ENCODE data around the gene CBY1.
"Not testable (repeated sequence)": the region's sequence is repeated elsewhere in the genome, so short reads cannot be mapped to it uniquely, and the experiment has no call there.

CBY1 gene
- long read RNA-seq, donor 1, transcript CBY1-201 (5 exons, 1,133 nt) = major isoform, 24 of 35 reads
- long read RNA-seq, donor 1, transcript CBY1-202 (6 exons, 1,269 nt) = minor isoform, 5 of 35 reads
- long read RNA-seq, donor 1, partial matches to known transcripts = 6 of 35 reads
- long read RNA-seq, donor 1, other reads (novel, unspliced or antisense) = 0 of 35 reads
- long read RNA-seq, donor 2, transcript CBY1-201 (5 exons, 1,133 nt) = major isoform, 14 of 16 reads
- long read RNA-seq, donor 2, partial matches to known transcripts = 0 of 16 reads
- long read RNA-seq, donor 2, other reads (novel, unspliced or antisense) = 0 of 16 reads
- long read RNA-seq, donor 3, transcript CBY1-201 (5 exons, 1,133 nt) = major isoform, 10 of 11 reads
- long read RNA-seq, donor 3, partial matches to known transcripts = 0 of 11 reads
- long read RNA-seq, donor 3, other reads (novel, unspliced or antisense) = 0 of 11 reads
- long read RNA-seq, donor 4, transcript CBY1-201 (5 exons, 1,133 nt) = major isoform, 22 of 25 reads
- long read RNA-seq, donor 4, partial matches to known transcripts = 0 of 25 reads
- long read RNA-seq, donor 4, other reads (novel, unspliced or antisense) = 0 of 25 reads
- long read RNA-seq, donor 5, transcript CBY1-201 (5 exons, 1,133 nt) = major isoform, 9 of 24 reads
- long read RNA-seq, donor 5, partial matches to known transcripts = 0 of 24 reads
- long read RNA-seq, donor 5, other reads (novel, unspliced or antisense) = 6 of 24 reads
- long read RNA-seq, donor 6, transcript CBY1-201 (5 exons, 1,133 nt) = major isoform, 21 of 26 reads
- long read RNA-seq, donor 6, partial matches to known transcripts = 0 of 26 reads
- long read RNA-seq, donor 6, other reads (novel, unspliced or antisense) = 0 of 26 reads
- long read RNA-seq, donor 7, transcript CBY1-201 (5 exons, 1,133 nt) = major isoform, 15 of 23 reads
- long read RNA-seq, donor 7, partial matches to known transcripts = 0 of 23 reads
- long read RNA-seq, donor 7, other reads (novel, unspliced or antisense) = 0 of 23 reads
- long read RNA-seq, donor 8, transcript CBY1-201 (5 exons, 1,133 nt) = major isoform, 19 of 22 reads
- long read RNA-seq, donor 8, partial matches to known transcripts = 0 of 22 reads
- long read RNA-seq, donor 8, other reads (novel, unspliced or antisense) = 0 of 22 reads

- DNase-seq = peak; percentile 99
These were observed at the start of gene CBY1, which contains the start of gene FAM227A for GRCh38 chr22:38656256-38657044. Gene CBY1, plus strand, starts transcription at chr22:38656638. Its CDS starts 11,417 bp downstream, at chr22:38668055. Gene FAM227A, minus strand, starts transcription at chr22:38656392. Its CDS starts 6,224 bp downstream, at chr22:38650168.

- no peak for DNase-seq
These were observed 48.8 kb upstream of the CBY1 start for GRCh38 chr22:38607680-38608079.

- no peak for DNase-seq
These were observed 47.3 kb upstream of the CBY1 start for GRCh38 chr22:38608992-38609750.

- DNase-seq = no peak
These were observed 46.2 kb upstream of the CBY1 start for GRCh38 chr22:38610234-38610633.

GRCh38 chr22:38611559-38611958 is 44.9 kb upstream of the CBY1 start:
- no peak for DNase-seq

- no peak for DNase-seq
These were observed 44.0 kb upstream of the CBY1 start for GRCh38 chr22:38612217-38613006.

GRCh38 chr22:38613588-38613987 is 42.9 kb upstream of the CBY1 start:
- no peak for DNase-seq

GRCh38 chr22:38614332-38615063 is 41.9 kb upstream of the CBY1 start:
- no peak for DNase-seq

GRCh38 chr22:38615064-38615405 is 41.4 kb upstream of the CBY1 start:
- not testable (repeated sequence) for DNase-seq

GRCh38 chr22:38618258-38618657 is 38.2 kb upstream of the CBY1 start:
- DNase-seq = no peak

- DNase-seq = no peak
These were observed 37.8 kb upstream of the CBY1 start for GRCh38 chr22:38618682-38619081.

- DNase-seq = no peak
These were observed 33.1 kb upstream of the CBY1 start for GRCh38 chr22:38623351-38623750.

GRCh38 chr22:38628444-38628843 is 28.0 kb upstream of the CBY1 start:
- DNase-seq = no peak

- no peak for DNase-seq
These were observed 27.3 kb upstream of the CBY1 start for GRCh38 chr22:38629108-38629507.

- DNase-seq = no peak
These were observed 24.7 kb upstream of the CBY1 start for GRCh38 chr22:38631724-38632123.

GRCh38 chr22:38632528-38632927 is 23.9 kb upstream of the CBY1 start:
- no peak for DNase-seq

- DNase-seq = no peak
These were observed 18.2 kb upstream of the CBY1 start for GRCh38 chr22:38638216-38638615.

GRCh38 chr22:38638728-38639127 is 17.7 kb upstream of the CBY1 start:
- no peak for DNase-seq

- no peak for DNase-seq
These were observed 14.9 kb upstream of the CBY1 start for GRCh38 chr22:38641476-38642040.
